DMS53 (cell line): ENCODE results near the gene CCDC146.
"Not testable (repeated sequence)": the region's sequence is repeated elsewhere in the genome, so short reads cannot be mapped to it uniquely, and the experiment has no call there.

ENCODE experiments used
- DNase-seq: peaks from one replicate; lab custom pipeline; 2025; lab: John Stamatoyannopoulos, UW

Gene CCDC146

DNA sequence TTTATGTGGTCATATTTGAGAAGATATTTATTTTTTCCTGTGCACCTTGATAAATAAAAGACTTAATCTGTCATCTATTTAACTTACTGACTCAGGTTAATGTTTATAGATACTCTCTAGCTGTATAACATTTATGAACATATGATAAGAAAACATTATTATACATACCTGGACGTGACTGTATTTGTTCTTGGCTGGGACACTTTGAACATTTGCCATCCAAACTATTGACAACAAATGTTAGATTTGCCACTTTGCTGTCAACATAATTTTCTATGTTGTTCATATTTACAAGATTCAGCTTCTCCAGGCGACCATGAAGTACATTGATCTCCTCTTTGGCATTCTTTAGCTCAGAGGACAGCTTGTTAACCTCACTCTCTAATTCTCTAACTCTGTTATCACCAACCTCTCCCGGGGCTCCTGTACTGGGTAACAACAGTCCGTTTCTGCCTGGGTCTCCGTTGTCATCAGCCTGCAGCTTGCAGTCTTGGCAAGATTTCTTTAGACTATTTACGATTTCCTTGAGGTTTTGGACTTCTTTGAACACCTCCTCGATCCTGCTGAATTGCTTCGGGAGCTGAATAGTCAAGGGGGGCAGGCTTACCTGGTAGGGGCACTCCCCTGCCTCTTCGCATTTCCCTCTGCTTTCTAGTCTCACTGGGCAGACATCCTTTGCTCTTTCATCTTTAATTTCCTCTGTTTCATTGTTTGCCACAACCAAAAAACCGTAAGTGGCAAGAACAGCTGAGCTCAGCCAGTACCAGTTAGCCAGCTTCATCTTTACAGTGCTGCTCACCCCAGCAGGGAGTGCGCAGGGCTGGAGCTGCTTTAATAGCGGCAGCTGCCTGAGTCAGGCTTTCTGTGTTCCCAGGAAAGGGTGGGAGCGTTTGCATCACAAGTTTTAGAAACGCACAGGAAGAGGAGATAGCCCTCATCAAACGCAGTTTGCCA lies 76.9 kb downstream of the CCDC146 start, which contains the start of gene FGL2:
FGL2 (minus strand) TSS at position 807 of the 954 bp plus-strand sequence; CDS start at position 781, 26 bp downstream.
- no peak for DNase-seq

DNA sequence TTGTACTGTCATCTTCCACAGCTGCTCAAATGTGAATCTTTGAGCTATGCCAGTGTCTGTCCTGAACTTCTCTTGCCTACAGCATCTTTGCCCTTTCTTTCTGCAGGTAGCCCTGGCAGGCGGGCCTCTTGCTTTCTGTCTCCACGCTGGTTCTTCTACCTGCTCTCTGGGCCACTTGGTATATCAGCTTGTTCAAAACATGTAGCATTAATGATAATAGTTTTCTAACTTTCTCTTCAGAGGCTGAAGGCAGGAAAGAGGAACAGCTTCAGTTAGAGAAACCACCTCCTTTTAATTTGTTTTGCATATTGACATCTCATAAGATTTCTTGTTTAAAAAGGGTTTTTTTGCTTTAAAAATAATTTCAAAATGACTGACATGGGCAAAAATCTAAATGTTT lies 78.1 kb downstream of the CCDC146 start:
- DNase-seq: no peak

DNA sequence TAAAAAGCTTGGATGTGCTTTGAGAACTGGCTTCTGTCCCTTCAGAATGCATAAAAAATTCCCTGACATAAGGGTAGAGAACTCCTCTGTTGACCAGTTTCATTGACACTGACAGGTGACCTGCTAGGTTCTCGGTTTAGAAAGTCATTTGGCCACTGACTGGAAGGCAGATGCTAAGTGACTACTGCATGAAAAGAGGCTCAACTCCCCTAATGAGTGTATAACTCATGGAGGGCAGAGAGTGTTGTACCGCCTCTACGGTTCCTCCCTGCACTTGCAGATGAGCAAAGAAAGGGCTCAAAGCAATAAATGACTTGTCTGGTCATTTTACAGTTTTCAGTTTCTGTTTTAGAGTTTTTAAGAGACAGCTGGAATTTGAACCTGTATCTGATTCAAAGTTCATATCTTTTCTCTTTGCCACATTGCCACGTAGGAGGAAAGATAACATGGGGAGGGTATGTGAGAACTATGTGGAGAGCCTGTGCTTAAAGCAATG lies 80.1 kb downstream of the CCDC146 start:
- DNase-seq: no peak

DNA sequence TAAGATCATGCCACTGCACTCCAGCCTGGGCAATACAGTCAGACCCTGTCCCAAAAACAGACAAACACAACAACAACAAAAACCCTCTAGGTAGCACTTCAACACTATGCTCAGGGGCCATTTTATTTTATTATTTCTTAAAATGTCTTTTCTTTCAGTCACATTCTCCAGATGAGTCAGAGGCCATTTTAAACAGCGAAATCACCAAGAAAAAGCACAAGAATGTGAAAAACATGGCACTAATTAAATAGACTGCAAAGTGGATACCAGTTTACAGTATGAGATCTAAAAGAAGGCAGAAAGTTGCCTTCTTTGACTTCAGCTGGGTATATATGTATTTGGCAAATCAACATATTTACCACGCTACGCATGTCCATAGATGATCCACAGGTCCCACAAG lies 83.3 kb downstream of the CCDC146 start:
- DNase-seq: no peak

DNA sequence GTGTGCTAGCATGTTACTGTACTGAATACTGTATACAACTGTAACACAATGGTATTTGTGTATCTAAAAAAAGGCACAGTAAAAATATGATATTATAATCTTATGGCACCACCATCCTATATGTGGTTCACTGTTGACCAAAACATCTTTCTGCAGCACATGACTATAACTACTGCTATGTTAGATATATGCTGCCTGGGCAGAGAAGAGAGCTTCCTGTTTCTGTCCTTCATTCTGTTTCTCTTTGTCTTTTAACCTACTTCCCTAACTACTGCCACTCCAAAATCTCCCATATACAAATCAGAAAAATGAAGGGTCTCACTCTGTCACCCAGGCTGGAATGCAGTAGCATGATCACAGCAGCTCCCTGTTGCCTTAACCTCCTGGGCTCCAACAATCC lies 86.0 kb downstream of the CCDC146 start:
- no peak for DNase-seq

DNA sequence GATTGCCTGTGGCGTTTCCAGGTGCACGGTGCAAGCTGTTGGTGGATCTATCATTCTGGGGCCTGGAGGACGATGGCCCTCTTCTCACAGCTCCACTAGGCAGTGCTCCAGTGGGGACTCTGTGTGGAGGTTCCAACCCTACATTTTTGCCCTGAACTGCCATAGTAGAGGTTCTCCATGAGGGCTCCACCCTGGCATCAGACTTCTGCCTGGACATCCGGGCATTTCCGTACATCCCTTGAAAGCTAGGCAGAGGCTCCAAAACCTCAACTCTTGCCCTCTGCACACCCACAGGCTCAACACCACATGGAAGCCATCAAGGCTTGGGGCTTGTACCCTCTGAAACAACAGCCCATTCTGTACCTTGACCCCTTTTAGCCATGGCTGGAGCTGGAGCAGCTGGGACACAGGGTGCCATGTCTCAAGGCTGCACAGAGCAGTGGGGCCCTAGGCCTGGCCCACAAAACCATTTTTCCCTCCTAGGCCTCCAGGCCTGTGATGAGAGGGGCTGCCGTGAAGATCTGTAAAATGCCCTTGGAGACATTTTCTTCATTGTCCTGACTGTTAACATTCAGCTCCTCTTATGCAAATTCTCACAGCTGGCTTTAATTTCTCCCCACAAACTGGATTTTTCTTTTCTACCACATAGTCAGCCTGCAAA lies 87.2 kb downstream of the CCDC146 start:
- DNase-seq: peak; percentile 33

DNA sequence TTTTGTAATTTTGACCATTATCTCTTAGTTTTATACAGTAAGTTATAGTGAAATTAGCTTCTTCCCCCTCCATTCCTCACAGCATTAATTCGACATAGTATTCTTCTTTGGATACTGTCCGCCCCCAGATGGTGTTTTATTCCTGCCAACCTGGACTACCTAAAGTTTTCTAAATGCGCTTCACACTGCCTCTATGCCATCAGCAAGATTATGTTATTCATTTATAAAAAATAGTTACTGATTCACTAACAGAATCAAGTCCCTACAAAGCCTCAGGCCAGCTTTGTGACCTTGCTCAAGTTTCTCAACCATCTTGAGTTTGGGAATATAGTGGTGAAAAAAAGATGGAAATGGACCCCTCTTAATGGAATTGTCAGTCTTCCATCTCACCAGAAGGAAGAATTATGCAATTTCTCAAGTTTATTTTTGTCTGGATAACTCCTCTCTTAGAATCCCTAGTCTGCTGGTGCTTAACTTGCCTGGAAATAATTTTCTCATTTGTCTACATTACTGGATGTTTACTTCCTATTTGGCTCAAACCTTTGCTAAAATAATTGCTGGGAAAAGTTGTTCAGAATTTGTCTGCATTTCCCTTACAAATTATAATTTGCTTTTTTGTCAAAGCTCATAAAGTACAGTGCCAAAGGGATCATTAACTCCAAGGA lies 93.9 kb downstream of the CCDC146 start:
- DNase-seq: no peak

DNA sequence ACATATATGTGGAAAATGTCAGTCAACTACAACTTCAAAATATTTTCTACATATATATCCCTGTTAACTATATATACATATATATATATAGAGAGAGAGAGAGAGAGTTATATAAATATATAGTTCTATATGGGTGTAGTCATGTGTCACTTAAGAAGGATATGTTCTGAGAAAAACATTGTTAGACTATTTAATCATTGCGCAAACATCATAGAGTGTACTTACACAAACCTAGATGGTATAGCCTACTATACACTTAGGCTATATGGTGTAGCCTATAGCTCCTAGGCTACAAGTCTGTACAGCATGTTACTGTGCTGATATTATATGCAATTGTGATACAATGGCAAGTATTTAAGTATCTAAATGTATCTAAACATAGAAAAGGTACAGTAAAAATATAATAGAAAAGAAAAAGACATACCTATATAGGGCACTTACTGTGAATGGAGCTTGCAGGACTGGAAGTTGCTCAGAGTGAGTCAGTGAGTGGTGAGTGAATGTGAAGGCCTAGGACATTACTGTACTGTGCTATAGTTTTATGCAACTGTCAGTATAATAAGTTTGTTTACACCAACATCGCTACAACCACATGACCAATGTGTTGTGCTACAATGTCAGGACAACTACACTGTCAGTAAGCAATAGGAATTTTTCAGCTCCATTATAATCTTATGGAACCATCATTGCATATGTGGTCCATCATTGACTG lies 95.2 kb downstream of the CCDC146 start:
- DNase-seq: no peak

DNA sequence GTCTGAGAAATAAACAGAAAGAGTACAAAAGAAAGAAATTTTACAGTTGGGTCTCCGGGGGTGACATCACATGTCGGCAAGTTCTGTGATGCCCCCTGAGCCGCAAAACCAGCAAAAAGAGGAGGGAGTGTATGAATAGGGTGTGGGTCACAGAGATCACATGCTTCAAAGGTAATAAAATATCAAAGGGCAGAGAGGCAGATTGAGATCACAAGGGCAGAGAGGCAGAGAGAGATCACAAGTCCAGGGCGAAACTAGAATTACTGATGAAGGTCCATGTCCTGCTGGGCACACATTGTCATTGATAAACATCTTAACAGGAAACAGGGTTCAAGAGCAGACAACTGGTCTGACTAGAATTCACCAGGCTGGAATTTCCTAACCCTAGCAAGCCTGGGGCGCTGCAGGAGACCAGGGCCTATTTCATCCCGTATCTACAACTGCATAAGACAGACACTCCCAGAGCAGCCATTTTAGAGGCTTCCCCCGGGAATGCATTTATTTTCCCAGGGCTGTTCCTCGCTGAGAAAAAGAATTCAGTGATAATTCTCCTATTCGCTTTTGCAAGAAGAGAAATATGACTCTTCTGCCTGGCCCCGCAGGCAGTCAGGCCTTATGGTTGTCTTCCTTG lies 97.4 kb downstream of the CCDC146 start:
- DNase-seq: peak; percentile 17

DNA sequence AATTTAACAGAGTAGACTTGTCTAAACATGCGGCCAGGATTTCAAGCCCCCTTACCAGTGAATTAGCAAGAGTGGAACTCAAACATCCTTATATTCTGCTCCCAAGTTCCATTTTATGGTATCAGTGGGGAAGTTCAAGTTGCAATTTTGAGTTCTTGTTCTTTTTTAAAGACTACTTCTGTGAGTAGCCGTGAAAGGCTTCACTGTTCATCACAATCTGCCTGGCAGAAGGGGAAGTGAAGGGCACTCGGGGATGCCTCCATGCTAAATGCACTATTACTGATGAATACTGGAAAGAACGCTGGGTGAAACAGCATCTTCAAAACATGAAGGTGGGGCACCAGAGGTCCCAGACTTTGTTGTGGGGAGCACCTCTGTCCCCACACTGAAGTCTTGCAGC lies 99.7 kb downstream of the CCDC146 start:
- DNase-seq: no peak

DNA sequence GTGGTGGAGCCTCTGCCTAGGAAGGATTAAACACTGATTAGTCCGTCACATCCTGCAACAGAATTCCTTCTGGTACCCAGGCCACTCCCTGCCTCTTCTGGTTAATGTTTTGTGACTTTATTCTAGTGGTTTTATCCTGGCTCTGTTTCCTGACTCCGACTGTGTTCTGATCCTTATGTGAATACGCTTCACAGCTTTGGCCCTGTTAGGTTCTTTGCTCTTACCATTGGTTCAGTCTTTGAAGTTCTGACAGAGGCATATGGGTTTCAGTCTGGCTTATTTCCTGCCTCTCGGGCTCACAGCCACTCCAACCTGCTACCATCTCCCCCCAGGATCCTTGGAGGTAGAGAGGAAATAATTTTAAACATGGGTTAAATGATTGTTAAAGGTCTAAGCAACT lies 100.4 kb downstream of the CCDC146 start:
- DNase-seq: no peak

DNA sequence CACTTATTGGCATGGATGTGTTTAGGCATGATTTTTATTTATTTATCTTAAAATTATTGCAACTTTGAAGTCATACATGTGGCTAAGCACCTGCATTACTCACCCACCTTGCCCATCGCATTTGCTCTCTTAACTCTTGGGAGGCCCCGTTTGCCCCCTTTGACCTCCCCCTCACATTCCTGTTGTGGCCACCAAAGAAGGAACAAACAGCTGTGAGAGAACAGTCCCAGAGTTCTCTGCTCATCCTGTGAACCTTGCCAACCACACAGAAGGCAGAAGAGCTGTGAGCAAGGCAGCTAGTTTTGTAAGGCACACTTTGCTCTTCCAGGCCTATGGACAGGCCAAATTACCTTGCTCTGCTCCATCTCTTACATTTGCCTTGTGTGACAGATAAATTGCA lies 100.8 kb downstream of the CCDC146 start:
- DNase-seq: no peak

DNA sequence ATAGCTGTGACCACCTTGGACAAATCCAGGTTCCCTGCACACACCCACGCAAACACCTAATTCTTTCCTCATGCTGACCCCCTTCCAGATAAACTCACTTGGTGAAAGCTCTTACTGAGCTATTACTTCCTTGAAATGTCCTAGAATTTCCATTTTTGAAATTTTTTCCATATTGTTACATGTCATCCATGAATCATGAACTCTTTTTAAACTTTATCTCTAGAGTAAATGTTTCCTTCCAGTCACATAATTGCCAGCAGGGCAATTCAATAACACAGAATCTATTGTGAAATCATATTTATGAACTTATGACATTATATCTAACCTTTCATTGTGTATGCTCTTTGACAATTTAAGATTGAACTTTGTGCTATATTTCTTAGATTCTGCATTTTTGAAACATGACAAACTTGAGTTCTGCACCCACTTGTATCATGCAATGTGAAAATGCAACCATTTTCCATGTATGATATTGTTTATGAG lies 104.0 kb downstream of the CCDC146 start:
- DNase-seq: no peak

DNA sequence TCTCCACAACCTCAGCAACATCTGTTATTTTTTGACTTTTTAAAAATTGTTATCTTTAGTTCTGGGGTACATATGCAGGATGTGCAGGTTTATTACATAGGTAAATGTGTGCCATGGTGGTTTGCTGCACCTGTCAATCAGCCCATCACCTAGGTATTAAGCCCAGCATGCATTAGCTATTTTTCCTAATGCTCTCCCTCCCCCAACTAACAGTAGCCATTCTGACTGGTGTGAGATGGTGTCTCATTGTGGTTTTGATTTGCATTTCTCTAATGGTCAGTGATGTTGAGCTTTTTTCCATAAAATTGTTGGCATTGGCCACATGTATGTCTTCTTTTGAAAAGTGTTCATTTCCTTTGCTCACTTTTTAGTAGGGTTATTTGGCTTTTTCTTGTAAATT lies 106.4 kb downstream of the CCDC146 start:
- DNase-seq: not testable (repeated sequence)

DNA sequence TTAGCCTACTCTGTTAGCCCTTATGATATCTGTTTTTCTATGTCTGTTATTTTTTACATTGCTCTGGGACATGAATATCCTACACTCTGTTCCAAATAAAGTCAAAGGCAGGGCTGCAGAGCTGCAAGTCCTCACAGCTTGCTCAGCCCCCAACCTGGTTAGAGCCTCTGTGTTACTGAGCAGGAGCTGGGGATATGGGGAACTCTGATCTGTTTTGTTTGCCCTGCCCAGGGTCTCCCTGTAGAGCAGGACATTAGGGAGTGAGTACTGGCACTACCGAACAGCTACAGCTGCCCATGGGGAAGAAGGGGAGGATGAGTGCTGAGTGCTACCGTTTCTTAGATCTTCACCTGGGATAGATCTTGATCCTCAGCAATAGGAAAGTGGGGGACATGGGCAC lies 110.1 kb downstream of the CCDC146 start:
- no peak for DNase-seq

DNA sequence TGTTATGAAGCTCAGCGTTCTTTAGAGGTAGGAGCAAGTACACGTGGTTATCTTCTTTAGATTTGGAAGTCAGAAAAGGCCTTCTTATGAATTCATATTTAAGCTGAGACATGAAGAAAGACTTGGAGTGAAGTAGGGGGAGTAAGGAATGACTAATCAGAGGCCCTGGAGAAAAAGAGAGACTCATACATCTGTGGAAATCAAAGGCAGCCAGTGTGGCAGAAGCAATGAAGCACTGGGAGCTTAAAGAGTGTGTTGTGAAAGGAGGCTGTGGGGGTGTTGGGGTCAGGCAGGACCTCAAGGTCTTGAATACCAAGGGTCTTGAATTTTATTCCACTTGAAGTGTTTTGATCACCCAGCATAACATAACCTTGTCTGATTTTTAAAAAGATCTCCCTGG lies 112.9 kb downstream of the CCDC146 start:
- no peak for DNase-seq

DNA sequence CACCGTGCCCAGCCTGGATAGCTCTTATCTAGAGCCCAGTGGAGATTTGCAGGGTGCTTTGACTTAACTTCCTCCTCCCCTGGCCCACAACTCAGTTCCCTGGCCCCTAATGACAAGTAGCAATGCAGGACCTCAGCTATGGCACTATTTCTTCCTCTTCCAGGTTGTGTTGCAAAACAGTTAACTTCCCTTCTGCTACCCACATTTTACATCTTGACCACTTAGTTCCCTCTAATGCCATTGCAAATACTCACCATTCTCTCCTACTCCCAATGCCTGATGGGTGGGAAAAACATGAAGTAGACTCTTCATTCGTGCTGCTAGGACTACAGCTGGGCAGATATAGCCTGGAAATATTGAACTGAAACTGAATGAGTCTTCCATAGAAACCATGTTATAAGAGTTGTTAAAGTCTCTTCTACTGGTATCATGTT lies 116.3 kb downstream of the CCDC146 start:
- DNase-seq: no peak

DNA sequence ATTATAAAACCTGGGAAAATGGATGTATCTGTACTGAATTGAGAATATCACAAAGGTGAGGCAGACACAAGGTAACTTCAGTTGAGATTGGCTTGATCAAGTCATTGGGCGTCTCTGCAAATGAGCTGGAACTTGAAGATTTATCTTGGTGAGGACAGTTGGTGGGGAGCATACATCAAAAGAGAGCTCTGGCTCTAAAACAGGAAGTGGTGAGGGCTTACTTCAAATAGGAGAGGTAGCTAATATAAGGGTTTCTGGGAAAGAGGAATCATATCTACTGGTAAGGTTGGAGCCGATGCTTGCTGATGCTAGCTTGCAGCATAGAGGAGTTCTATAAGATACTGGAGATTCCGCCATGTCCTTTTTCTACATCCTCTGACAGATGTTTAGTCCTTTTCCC lies 117.1 kb downstream of the CCDC146 start:
- no peak for DNase-seq

DNA sequence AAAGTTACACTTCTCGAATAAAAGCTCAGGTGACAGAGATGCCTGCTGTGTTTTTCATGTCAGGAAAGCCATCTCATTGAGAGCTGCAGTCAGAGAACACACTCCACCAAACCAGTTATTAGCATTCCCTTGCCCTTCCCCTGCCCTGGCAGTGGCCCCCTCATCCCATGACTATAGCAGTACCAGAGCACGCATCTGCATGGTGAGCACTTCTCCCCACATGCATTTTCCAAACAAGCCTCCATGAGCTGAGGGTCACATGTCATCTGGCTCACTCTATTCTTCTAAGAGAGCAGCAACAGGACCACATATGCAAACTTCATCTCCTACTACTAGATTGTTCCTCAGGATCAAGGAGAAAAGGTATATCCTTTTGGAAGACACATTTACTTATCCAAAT lies 119.7 kb downstream of the CCDC146 start:
- DNase-seq: no peak

DNA sequence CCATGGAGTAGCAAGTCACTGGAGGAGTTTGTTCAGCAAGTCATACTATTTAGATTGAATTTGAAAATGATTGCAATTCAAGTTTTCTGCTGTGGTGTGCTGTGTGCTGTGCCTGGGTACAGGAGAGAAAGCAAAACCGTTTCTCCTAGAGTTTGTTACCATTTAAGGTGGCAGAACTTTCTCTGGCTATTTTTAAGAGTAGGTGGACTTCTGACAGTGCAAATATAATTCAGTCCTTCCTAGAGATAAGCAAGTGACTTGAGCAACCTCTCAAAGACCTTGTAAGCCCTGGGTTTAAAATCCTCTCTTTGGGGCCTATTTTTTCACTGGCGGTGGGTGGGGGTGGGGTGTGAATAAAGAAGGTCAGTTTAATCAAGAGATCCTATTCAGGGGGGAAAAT lies 120.1 kb downstream of the CCDC146 start:
- DNase-seq: no peak
